Neural cell (in vitro differentiated cells): Measurements from ENCODE around the gene PPFIA1. TPM values are rescaled to one million over a fixed set of nuclear protein-coding genes. Genes with fewer than 3 reads are reported as not detected.

Experiments
- H2AFZ ChIP-seq: fragments of 200-600, 300-800 bp; sonication (generic), shearing (Covaris generic); 2 replicates; pipeline ENCODE4 v1.6.0; 2014; ENCODE audit warnings: low read depth, mild to moderate bottlenecking, antibody characterized with exemption, low read length, moderate library complexity
- H3F3A ChIP-seq: fragments of 200-600 bp; shearing (Covaris generic); 2 replicates; pipeline ENCODE4 v1.6.1; 2016; ENCODE audit warnings: mild to moderate bottlenecking, moderate library complexity, mixed read lengths, antibody characterized with exemption, low read length; ENCODE audit not compliant: insufficient read depth, poor library complexity, severe bottlenecking
- H3K27ac ChIP-seq: fragments of 200-600, 300-800 bp; sonication (generic), shearing (Covaris generic); 2 replicates; pipeline ENCODE4 v1.5.1; 2014; ENCODE audit warnings: mild to moderate bottlenecking, low read length, moderate library complexity
- H3K27me3 ChIP-seq: fragments of 300-800, 200-600 bp; sonication (generic), shearing (Covaris generic); 2 replicates; pipeline ENCODE4 v1.6.0; 2014; ENCODE audit warnings: mild to moderate bottlenecking, low read depth, low read length, moderate library complexity; ENCODE audit not compliant: insufficient read depth
- H3K36me3 ChIP-seq: fragments of 300-800, 200-600 bp; sonication (generic), shearing (Covaris generic); 2 replicates; pipeline ENCODE4 v1.5.1; 2014; ENCODE audit warnings: mild to moderate bottlenecking, antibody characterized with exemption, low read length, moderate library complexity; ENCODE audit not compliant: insufficient read depth
- H3K4me2 ChIP-seq: fragments of 300-800, 200-600 bp; sonication (generic), shearing (Covaris generic); 2 replicates; pipeline ENCODE4 v1.6.0; 2014; ENCODE audit warnings: mild to moderate bottlenecking, low read length
- H3K4me3 ChIP-seq: fragments of 300-800, 200-600 bp; sonication (generic), shearing (Covaris generic); 2 replicates; pipeline ENCODE4 v1.5.1; 2014; ENCODE audit warnings: mild to moderate bottlenecking, low read length, moderate library complexity
- H3K79me2 ChIP-seq: fragments of 200-600 bp; shearing (Covaris generic); replicated peaks from 2 replicates; pipeline ENCODE4 v1.6.0; 2014; ENCODE audit warnings: mild to moderate bottlenecking, low read length, moderate library complexity; ENCODE audit not compliant: insufficient read depth
- H3K9ac ChIP-seq: fragments of 300-800, 200-600 bp; sonication (generic), shearing (Covaris generic); 2 replicates; pipeline ENCODE4 v1.6.1; 2016; ENCODE audit warnings: mild to moderate bottlenecking, low read length, mixed read lengths
- H3K9me2 ChIP-seq: fragments of 200-600 bp; shearing (Covaris generic); 2 replicates; pipeline ENCODE4 v1.6.1; 2016; ENCODE audit warnings: mild to moderate bottlenecking, low read length, mixed read lengths; ENCODE audit not compliant: insufficient read depth
- H3K9me3 ChIP-seq: fragments of 200-600, 300-800 bp; sonication (generic), shearing (Covaris generic); 2 replicates; pipeline ENCODE4 v1.6.1; 2016; ENCODE audit warnings: mild to moderate bottlenecking, mixed run types, low read length, moderate library complexity, mixed read lengths
- H4K20me1 ChIP-seq: fragments of 200-600 bp; shearing (Covaris generic); 2 replicates; pipeline ENCODE4 v1.6.1; 2016; ENCODE audit warnings: mild to moderate bottlenecking, mixed run types; ENCODE audit not compliant: insufficient read depth
- EP300 ChIP-seq: fragments of 450-650 bp; conservative IDR thresholded peaks from 2 replicates; pipeline ENCODE4 v1.6.1; 2014; ENCODE audit warnings: antibody characterized with exemption, mild to moderate bottlenecking, moderate library complexity; ENCODE audit not compliant: poor library complexity, severe bottlenecking
- EZH2 ChIP-seq: fragments of 200-600, 300-800 bp; shearing (Covaris generic), sonication (generic); IDR thresholded peaks from 2 replicates; pipeline ENCODE4 v1.6.1; 2014; ENCODE audit warnings: antibody characterized with exemption, low read length, borderline replicate concordance, mild to moderate bottlenecking; ENCODE audit not compliant: insufficient read depth, poor library complexity, severe bottlenecking
- MXI1 ChIP-seq: fragments of 450-650 bp; conservative IDR thresholded peaks from 2 replicates; pipeline ENCODE4 v1.6.1; 2014; ENCODE audit warnings: antibody characterized with exemption, mild to moderate bottlenecking; ENCODE audit not compliant: poor library complexity, severe bottlenecking
- POLR2AphosphoS5 ChIP-seq: IDR thresholded peaks from 2 replicates; pipeline ENCODE4 v1.6.1; 2012
- RAD21 ChIP-seq: fragments of 450-650 bp; conservative IDR thresholded peaks from 2 replicates; pipeline ENCODE4 v1.6.1; 2014; ENCODE audit warnings: antibody characterized with exemption, mild to moderate bottlenecking, moderate library complexity
- SMC3 ChIP-seq: fragments of 450-650 bp; conservative IDR thresholded peaks from 2 replicates; pipeline ENCODE4 v1.6.1; 2014; ENCODE audit warnings: antibody characterized with exemption, mild to moderate bottlenecking, moderate library complexity; ENCODE audit not compliant: poor library complexity
- TAF1 ChIP-seq: IDR thresholded peaks from 2 replicates; pipeline ENCODE4 v1.6.1; 2012; ENCODE audit warnings: low read depth
- polyA plus RNA-seq: library from polyadenylated mRNA; depleted of rRNA; stranded (reverse); fragments of >200 nt; gene quantifications from 2 replicates; pipeline ENCODE4 v1.2.3, GENCODE V29; 2014
- TF ChIP-seq, protein P1 (sequence below): IDR thresholded peaks from 2 replicates; pipeline ENCODE4 v1.6.1; 2012; ENCODE audit warnings: borderline replicate concordance
- TF ChIP-seq, protein P2 (sequence below): fragments of 450-650 bp; IDR thresholded peaks from 2 replicates; pipeline ENCODE4 v1.5.1; 2014; ENCODE audit warnings: antibody characterized with exemption, mild to moderate bottlenecking, moderate library complexity; ENCODE audit not compliant: poor library complexity, severe bottlenecking

The PPFIA1 gene
- polyA plus RNA-seq, 1 donor from 2014 or later = 48.9 TPM

DNA sequence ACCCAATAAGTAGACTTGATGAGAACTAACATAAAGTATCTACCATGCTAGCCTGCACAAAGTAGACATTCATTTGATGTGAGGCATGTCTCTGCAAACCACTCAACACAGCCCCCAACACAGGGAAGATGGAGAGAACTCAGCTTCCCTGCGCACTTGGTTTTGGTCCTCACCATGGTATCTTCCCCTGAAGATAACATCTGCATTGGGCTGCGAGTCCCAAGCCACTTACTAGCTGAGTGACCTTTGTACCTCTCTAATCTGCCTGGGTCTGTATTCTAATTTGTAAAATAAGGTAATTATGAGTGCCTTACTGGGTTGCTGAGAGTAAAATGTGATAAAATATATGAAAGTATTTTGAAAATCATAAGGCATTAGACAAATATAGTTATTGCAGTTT is 30.7 kb downstream of the PPFIA1 start:
- H4K20me1 ChIP-seq = no peaks in the 10 kb centered on the region
- no peaks in the 10 kb centered on the region for H3K9me3 ChIP-seq
- no peaks in the 10 kb centered on the region for H3K27me3 ChIP-seq
- H3K79me2 ChIP-seq = no peaks in the 10 kb centered on the region
- H3K36me3 ChIP-seq = no peaks in the 10 kb centered on the region
- no peak overlapping the region for H3K4me3 ChIP-seq
- no peaks in the 10 kb centered on the region for H3F3A ChIP-seq
- no peak overlapping the region for H3K9ac ChIP-seq
- TF ChIP-seq, protein P1, sequence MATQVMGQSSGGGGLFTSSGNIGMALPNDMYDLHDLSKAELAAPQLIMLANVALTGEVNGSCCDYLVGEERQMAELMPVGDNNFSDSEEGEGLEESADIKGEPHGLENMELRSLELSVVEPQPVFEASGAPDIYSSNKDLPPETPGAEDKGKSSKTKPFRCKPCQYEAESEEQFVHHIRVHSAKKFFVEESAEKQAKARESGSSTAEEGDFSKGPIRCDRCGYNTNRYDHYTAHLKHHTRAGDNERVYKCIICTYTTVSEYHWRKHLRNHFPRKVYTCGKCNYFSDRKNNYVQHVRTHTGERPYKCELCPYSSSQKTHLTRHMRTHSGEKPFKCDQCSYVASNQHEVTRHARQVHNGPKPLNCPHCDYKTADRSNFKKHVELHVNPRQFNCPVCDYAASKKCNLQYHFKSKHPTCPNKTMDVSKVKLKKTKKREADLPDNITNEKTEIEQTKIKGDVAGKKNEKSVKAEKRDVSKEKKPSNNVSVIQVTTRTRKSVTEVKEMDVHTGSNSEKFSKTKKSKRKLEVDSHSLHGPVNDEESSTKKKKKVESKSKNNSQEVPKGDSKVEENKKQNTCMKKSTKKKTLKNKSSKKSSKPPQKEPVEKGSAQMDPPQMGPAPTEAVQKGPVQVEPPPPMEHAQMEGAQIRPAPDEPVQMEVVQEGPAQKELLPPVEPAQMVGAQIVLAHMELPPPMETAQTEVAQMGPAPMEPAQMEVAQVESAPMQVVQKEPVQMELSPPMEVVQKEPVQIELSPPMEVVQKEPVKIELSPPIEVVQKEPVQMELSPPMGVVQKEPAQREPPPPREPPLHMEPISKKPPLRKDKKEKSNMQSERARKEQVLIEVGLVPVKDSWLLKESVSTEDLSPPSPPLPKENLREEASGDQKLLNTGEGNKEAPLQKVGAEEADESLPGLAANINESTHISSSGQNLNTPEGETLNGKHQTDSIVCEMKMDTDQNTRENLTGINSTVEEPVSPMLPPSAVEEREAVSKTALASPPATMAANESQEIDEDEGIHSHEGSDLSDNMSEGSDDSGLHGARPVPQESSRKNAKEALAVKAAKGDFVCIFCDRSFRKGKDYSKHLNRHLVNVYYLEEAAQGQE = no peak
- TF ChIP-seq EP300 (no peak), POLR2AphosphoS5 (no peak), MXI1 (no peak), EZH2 (no peak), RAD21 (no peak), SMC3 (no peak), TAF1 (no peak)
- TF ChIP-seq, protein P2, sequence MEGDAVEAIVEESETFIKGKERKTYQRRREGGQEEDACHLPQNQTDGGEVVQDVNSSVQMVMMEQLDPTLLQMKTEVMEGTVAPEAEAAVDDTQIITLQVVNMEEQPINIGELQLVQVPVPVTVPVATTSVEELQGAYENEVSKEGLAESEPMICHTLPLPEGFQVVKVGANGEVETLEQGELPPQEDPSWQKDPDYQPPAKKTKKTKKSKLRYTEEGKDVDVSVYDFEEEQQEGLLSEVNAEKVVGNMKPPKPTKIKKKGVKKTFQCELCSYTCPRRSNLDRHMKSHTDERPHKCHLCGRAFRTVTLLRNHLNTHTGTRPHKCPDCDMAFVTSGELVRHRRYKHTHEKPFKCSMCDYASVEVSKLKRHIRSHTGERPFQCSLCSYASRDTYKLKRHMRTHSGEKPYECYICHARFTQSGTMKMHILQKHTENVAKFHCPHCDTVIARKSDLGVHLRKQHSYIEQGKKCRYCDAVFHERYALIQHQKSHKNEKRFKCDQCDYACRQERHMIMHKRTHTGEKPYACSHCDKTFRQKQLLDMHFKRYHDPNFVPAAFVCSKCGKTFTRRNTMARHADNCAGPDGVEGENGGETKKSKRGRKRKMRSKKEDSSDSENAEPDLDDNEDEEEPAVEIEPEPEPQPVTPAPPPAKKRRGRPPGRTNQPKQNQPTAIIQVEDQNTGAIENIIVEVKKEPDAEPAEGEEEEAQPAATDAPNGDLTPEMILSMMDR = no peak
- H3K27ac ChIP-seq = no peak overlapping the region
- no peaks in the 10 kb centered on the region for H3K9me2 ChIP-seq
- no peak overlapping the region for H3K4me2 ChIP-seq
- H2AFZ ChIP-seq = no peak overlapping the region

DNA sequence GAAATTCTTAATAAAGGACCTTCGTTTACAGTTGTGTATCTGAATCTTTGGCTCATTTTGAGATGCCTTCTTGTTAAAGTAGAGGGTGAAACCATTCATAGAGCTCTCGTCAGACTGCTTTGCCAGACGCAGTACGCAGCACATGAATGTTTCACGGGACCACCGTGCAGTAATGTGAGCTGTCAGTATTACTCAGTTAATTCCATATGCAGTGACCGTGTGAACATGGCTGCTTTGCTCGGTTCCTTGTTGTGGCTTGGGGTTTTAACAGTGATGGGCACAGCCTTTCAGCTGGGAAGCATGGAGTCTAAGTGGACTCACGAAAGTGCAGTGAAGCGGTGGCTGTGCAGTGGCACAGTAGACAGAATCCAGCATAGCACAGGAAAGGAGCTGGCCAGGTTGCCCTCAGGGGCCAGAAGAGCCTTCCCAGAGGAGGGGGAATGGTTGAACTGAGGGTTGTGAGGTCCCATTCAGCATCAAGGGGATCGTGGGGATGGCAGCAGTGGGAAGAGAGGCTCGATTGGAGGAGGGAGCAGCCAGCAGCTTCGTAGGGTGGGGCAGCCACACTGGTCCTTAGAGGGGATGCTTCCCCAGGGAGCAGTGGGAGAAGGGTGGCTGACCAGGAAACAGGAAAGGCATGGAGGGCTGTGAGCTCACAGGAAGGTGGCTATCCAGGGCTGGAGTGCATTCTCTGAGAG is 31.4 kb downstream of the PPFIA1 start:
- no peaks in the 10 kb centered on the region for H3K36me3 ChIP-seq
- H3K9me3 ChIP-seq = no peaks in the 10 kb centered on the region
- H3K4me2 ChIP-seq = no peak overlapping the region
- no peak overlapping the region for H3K9ac ChIP-seq
- TF ChIP-seq MXI1 (no peak), TAF1 (no peak)
- H3F3A ChIP-seq = no peaks in the 10 kb centered on the region
- H4K20me1 ChIP-seq = no peaks in the 10 kb centered on the region
- no peak overlapping the region for H2AFZ ChIP-seq
- H3K9me2 ChIP-seq = no peaks in the 10 kb centered on the region
- no peak overlapping the region for H3K27ac ChIP-seq
- no peaks in the 10 kb centered on the region for H3K27me3 ChIP-seq
- H3K4me3 ChIP-seq = no peak overlapping the region
- no peaks in the 10 kb centered on the region for H3K79me2 ChIP-seq
